Uterus (tissue), 2 donors: ENCODE measurements around the gene PRDX6.

Source experiments
- POLR2A ChIP-seq, 2 donors: fragments of 450-650 bp; IDR thresholded peaks; one replicate each; pipeline ENCODE4 v1.6.1; 2016; ENCODE audit warnings: antibody characterized with exemption in 2 of 2, mild to moderate bottlenecking in 1 of 2, moderate library complexity in 1 of 2
- TF ChIP-seq, protein P1 (sequence below), 4 experiments: fragments of 200-600 bp in 2 of 4; fragments of 450-650 bp in 2 of 4; sonication (generic) in 2 of 4; IDR thresholded peaks; one replicate each; pipeline ENCODE4 v1.5.1; 2016 to 2019; ENCODE audit warnings: antibody characterized with exemption in 4 of 4, mild to moderate bottlenecking in 2 of 4, moderate library complexity in 1 of 4

DNA sequence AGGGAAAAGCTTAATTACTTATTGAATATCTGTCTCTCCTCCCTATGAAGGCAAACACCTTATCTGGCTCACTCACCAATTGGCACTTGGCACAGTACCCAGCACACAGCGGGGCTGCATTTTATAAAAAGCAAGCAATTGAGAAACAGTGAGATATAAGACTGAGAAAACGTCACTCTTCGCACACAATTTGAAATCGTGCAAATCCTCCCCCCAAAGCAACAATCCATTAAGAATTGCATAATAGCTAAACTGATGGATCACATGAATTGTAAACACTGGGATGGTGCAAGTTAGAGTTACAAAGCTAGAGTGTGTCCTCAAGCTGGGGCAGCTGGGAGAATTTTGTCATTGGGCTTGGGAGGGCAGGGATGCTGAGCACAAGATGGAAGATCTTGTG, 27.1 kb downstream of the PRDX6 start:
- TF ChIP-seq, protein P1, sequence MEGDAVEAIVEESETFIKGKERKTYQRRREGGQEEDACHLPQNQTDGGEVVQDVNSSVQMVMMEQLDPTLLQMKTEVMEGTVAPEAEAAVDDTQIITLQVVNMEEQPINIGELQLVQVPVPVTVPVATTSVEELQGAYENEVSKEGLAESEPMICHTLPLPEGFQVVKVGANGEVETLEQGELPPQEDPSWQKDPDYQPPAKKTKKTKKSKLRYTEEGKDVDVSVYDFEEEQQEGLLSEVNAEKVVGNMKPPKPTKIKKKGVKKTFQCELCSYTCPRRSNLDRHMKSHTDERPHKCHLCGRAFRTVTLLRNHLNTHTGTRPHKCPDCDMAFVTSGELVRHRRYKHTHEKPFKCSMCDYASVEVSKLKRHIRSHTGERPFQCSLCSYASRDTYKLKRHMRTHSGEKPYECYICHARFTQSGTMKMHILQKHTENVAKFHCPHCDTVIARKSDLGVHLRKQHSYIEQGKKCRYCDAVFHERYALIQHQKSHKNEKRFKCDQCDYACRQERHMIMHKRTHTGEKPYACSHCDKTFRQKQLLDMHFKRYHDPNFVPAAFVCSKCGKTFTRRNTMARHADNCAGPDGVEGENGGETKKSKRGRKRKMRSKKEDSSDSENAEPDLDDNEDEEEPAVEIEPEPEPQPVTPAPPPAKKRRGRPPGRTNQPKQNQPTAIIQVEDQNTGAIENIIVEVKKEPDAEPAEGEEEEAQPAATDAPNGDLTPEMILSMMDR (IDR thresholded peaks at IDR 0.05): no peak
- no peak for TF ChIP-seq POLR2A (IDR thresholded peaks at IDR 0.05)
